PC-3 (cell line): ENCODE measurements around the gene MTX2. TPM values are rescaled to one million over a fixed set of nuclear protein-coding genes. Genes with fewer than 3 reads are reported as not detected.

Experiments used
- ATAC-seq: fragments of 200-7000 bp; cut with Tn5 transposase; 2 replicates; pipeline ENCODE4 v1.9.1; 2020; ENCODE audit warnings: mild to moderate bottlenecking, moderate library complexity
- BruUV-seq: library from RNA; stranded (reverse); fragments of 400-500 nt; replicated peaks from 2 replicates; lab custom pipeline; 2021; lab: Mats Ljungman, UMichigan
- CTCF ChIA-PET: fragments of 300-600 bp; sonication (Branson Sonifier 250); formaldehyde crosslinking; loops from one replicate; lab custom pipeline; 2022; ENCODE audit warnings: antibody characterized with exemption; lab: Charles Lee
- POLR2A ChIA-PET: fragments of 300-600 bp; sonication (Branson Sonifier 250); formaldehyde crosslinking; loops from one replicate; lab custom pipeline; 2022; ENCODE audit warnings: antibody characterized with exemption; ENCODE audit not compliant: unreplicated experiment; lab: Charles Lee
- DNase-seq: peaks from one replicate; pipeline ENCODE4 v3.0.0-alpha.2; 2015
- H2AFZ ChIP-seq: fragments of 300-600 bp; sonication (generic); 2 replicates; pipeline ENCODE4 v1.6.0; 2016; ENCODE audit warnings: antibody characterized with exemption, low read length
- H3F3A ChIP-seq: fragments of 300-600 bp; sonication (generic); one replicate; pipeline ENCODE4 v1.6.0; 2017; ENCODE audit warnings: antibody characterized with exemption, low read length, control low read depth, mild to moderate bottlenecking; ENCODE audit not compliant: unreplicated experiment
- H3K27ac ChIP-seq: fragments of 300-600 bp; sonication (generic); 2 replicates; pipeline ENCODE4 v1.5.1; 2016; ENCODE audit warnings: mild to moderate bottlenecking, low read length
- H3K27me3 ChIP-seq: fragments of 300-600 bp; sonication (generic); 2 replicates; pipeline ENCODE4 v1.6.1; 2016; ENCODE audit warnings: low read length, mixed read lengths
- H3K36me3 ChIP-seq: fragments of 300-600 bp; sonication (generic); 2 replicates; pipeline ENCODE4 v1.6.1; 2016; ENCODE audit warnings: low read depth, mixed run types, low read length, mixed read lengths
- H3K4me1 ChIP-seq: fragments of 300-600 bp; sonication (generic); 2 replicates; pipeline ENCODE4 v1.5.1; 2016; ENCODE audit warnings: low read length; ENCODE audit not compliant: insufficient read depth
- H3K4me2 ChIP-seq: fragments of 300-600 bp; sonication (generic); 2 replicates; pipeline ENCODE4 v1.6.0; 2016; ENCODE audit warnings: low read length
- H3K4me3 ChIP-seq: fragments of 300-600 bp; sonication (generic); 2 replicates; pipeline ENCODE4 v1.5.1; 2016; ENCODE audit warnings: mild to moderate bottlenecking, low read length, mixed read lengths
- H3K79me2 ChIP-seq: fragments of 300-600 bp; sonication (generic); 2 replicates; pipeline ENCODE4 v1.6.1; 2017; ENCODE audit warnings: low read length, mixed read lengths
- H3K9ac ChIP-seq: fragments of 300-600 bp; sonication (generic); 2 replicates; pipeline ENCODE4 v1.6.0; 2016; ENCODE audit warnings: mild to moderate bottlenecking, low read length
- H3K9me2 ChIP-seq: fragments of 300-600 bp; sonication (generic); replicated peaks from 2 replicates; pipeline ENCODE4 v1.6.1; 2016; ENCODE audit warnings: mixed run types, low read length, mixed read lengths
- H3K9me3 ChIP-seq: fragments of 300-600 bp; sonication (generic); 2 replicates; pipeline ENCODE4 v1.6.1; 2016; ENCODE audit warnings: low read length, mixed read lengths
- H4K20me1 ChIP-seq: fragments of 300-600 bp; sonication (generic); 2 replicates; pipeline ENCODE4 v1.6.1; 2016; ENCODE audit warnings: low read length, mixed read lengths
- CTCF ChIP-seq: fragments of 300-600 bp; sonication (generic); conservative IDR thresholded peaks from 2 replicates; pipeline ENCODE4 v1.5.1; 2017; ENCODE audit warnings: antibody characterized with exemption, low read depth, mild to moderate bottlenecking, low read length
- EZH2 ChIP-seq: fragments of 300-600 bp; sonication (generic); IDR thresholded peaks from one replicate; pipeline ENCODE4 v1.6.1; 2017; ENCODE audit warnings: antibody characterized with exemption, mild to moderate bottlenecking, low read length; ENCODE audit not compliant: unreplicated experiment
- EZH2phosphoT487 ChIP-seq: fragments of 300-600 bp; sonication (generic); IDR thresholded peaks from 2 replicates; pipeline ENCODE4 v1.6.1; 2018; ENCODE audit warnings: mild to moderate bottlenecking, antibody characterized with exemption, low read length, borderline replicate concordance
- intact Hi-C: fragments of 100-400 bp; cut with micrococcal nuclease; formaldehyde crosslinking; loops from 2 replicates; pipeline ENCODE4 v1.9.0; 2023
- total RNA-seq: library from RNA; depleted of rRNA; stranded (reverse); fragments of >200 nt; gene quantifications from 2 replicates; pipeline ENCODE4 v1.2.3, GENCODE V29; 2014

MTX2 gene
- total RNA-seq, 1 experiment from 2014 or later = 54.5 TPM

- Histone ChIP-seq H3K27ac (no peak overlapping the region), H3K9ac (no peak overlapping the region), H3K9me3 (no peaks in the 10 kb centered on the region), H3K79me2 (peaks cover 95% of the 10 kb centered on the region), H3K4me2 (no peak overlapping the region), H3K27me3 (no peaks in the 10 kb centered on the region), H4K20me1 (peaks cover 19% of the 10 kb centered on the region), H3K4me3 (no peak overlapping the region), H3K9me2 (no peaks in the 10 kb centered on the region), H3F3A (no peaks in the 10 kb centered on the region), H3K4me1 (peaks cover 17% of the 10 kb centered on the region), H3K36me3 (no peaks in the 10 kb centered on the region), H2AFZ (no peak overlapping the region)
- POLR2A ChIA-PET = no interaction called here
- intact Hi-C loops = no loop called here
- BruUV-seq = no TSS peak
- TF ChIP-seq EZH2phosphoT487 (no peak), EZH2 (no peak), CTCF (no peak)
- DNase-seq (no peak), ATAC-seq (no peak)
- CTCF ChIA-PET = no interaction called here
Observed at GRCh38 chr2:176283291-176284068, 14.2 kb downstream of the MTX2 start.

GRCh38 chr2:176284461-176285049 is 15.3 kb downstream of the MTX2 start:
- no peak overlapping the region for H2AFZ ChIP-seq
- H3K9me3 ChIP-seq = no peaks in the 10 kb centered on the region
- H3K4me1 ChIP-seq = peaks cover 17% of the 10 kb centered on the region
- H3F3A ChIP-seq = no peaks in the 10 kb centered on the region
- peaks cover 19% of the 10 kb centered on the region for H4K20me1 ChIP-seq
- H3K4me3 ChIP-seq = no peak overlapping the region
- peaks cover 98% of the 10 kb centered on the region for H3K79me2 ChIP-seq
- intact Hi-C loops = no loop called here
- CTCF ChIA-PET = no interaction called here
- H3K36me3 ChIP-seq = no peaks in the 10 kb centered on the region
- no peak for DNase-seq
- no TSS peak for BruUV-seq
- H3K27ac ChIP-seq = no peak overlapping the region
- no peaks in the 10 kb centered on the region for H3K27me3 ChIP-seq
- ATAC-seq = no peak
- TF ChIP-seq CTCF (no peak), EZH2 (no peak), EZH2phosphoT487 (no peak)
- H3K9me2 ChIP-seq = no peaks in the 10 kb centered on the region
- H3K9ac ChIP-seq = no peak overlapping the region
- H3K4me2 ChIP-seq = no peak overlapping the region
- POLR2A ChIA-PET = no interaction called here

GRCh38 chr2:176285321-176285720 is 16.1 kb downstream of the MTX2 start:
- Histone ChIP-seq H3F3A (no peaks in the 10 kb centered on the region), H3K27ac (no peak overlapping the region), H3K27me3 (no peaks in the 10 kb centered on the region), H3K9me3 (no peaks in the 10 kb centered on the region), H3K4me2 (no peak overlapping the region), H3K4me3 (no peak overlapping the region), H3K4me1 (peaks cover 11% of the 10 kb centered on the region), H3K36me3 (no peaks in the 10 kb centered on the region), H4K20me1 (peaks cover 18% of the 10 kb centered on the region), H3K9ac (no peak overlapping the region), H2AFZ (no peak overlapping the region), H3K9me2 (no peaks in the 10 kb centered on the region), H3K79me2 (peaks cover 100% of the 10 kb centered on the region)
- BruUV-seq = no TSS peak
- CTCF ChIA-PET = no interaction called here
- ATAC-seq = no peak
- DNase-seq = no peak
- TF ChIP-seq EZH2phosphoT487 = no peak
- no peak for TF ChIP-seq EZH2
- TF ChIP-seq CTCF = no peak; the same call in 1 of the 2 replicates
- POLR2A ChIA-PET = no interaction called here
- intact Hi-C loops = no loop called here
